OCI-LY7 (cell line): Measurements from ENCODE around the gene RAD51B. TPM values are rescaled to one million over a fixed set of nuclear protein-coding genes. Genes with fewer than 3 reads are reported as not detected.

Experiments
- BruUV-seq: library from RNA; stranded (reverse); fragments of 400-500 nt; replicated peaks from 2 replicates; lab custom pipeline; 2021; lab: Mats Ljungman, UMichigan
- CTCF ChIA-PET: fragments of 300-600 bp; sonication (Branson Sonifier 250); formaldehyde crosslinking; loops from one replicate; lab custom pipeline; 2022; ENCODE audit warnings: antibody characterized with exemption; ENCODE audit not compliant: unreplicated experiment; lab: Charles Lee
- POLR2A ChIA-PET: fragments of 300-600 bp; sonication (Branson Sonifier 250); formaldehyde crosslinking; loops from one replicate; lab custom pipeline; 2022; ENCODE audit warnings: antibody characterized with exemption; lab: Charles Lee
- DNase-seq: peaks from one replicate; pipeline ENCODE4 v3.0.0-alpha.2; 2015; ENCODE audit warnings: low spot score
- H2AFZ ChIP-seq: fragments of 200-600 bp; sonication (generic), shearing (Covaris generic); 2 replicates; pipeline ENCODE4 v1.6.1; 2014; ENCODE audit warnings: mild to moderate bottlenecking, antibody characterized with exemption, low read length, moderate library complexity
- H3K27ac ChIP-seq: fragments of 200-600 bp; sonication (generic); 2 replicates; pipeline ENCODE4 v1.5.1; 2014; ENCODE audit warnings: mixed run types, low read depth, mild to moderate bottlenecking, moderate library complexity, low read length, inconsistent platforms; ENCODE audit not compliant: poor library complexity, severe bottlenecking
- H3K36me3 ChIP-seq: fragments of 200-600 bp; sonication (generic); 2 replicates; pipeline ENCODE4 v1.6.1; 2014; ENCODE audit warnings: mild to moderate bottlenecking, antibody characterized with exemption, low read length, moderate library complexity, mixed read lengths; ENCODE audit not compliant: insufficient read depth
- H3K4me1 ChIP-seq: fragments of 200-600 bp; sonication (generic); 2 replicates; pipeline ENCODE4 v1.5.1; 2014; ENCODE audit warnings: mild to moderate bottlenecking, low read length; ENCODE audit not compliant: insufficient read depth, poor library complexity, severe bottlenecking
- H3K4me2 ChIP-seq: fragments of 200-600 bp; sonication (generic); 2 replicates; pipeline ENCODE4 v1.6.1; 2014; ENCODE audit warnings: mild to moderate bottlenecking, low read length
- H3K4me3 ChIP-seq: fragments of 200-600 bp; sonication (generic); 2 replicates; pipeline ENCODE4 v1.5.1; 2014; ENCODE audit warnings: mild to moderate bottlenecking, low read depth, low read length; ENCODE audit not compliant: poor library complexity, severe bottlenecking
- H3K79me2 ChIP-seq: fragments of 200-600 bp; sonication (generic); 2 replicates; pipeline ENCODE4 v1.6.1; 2016; ENCODE audit warnings: low read depth, mild to moderate bottlenecking, low read length, moderate library complexity, mixed read lengths; ENCODE audit not compliant: insufficient read depth
- H3K9me2 ChIP-seq: fragments of 200-600 bp; sonication (generic); 2 replicates; pipeline ENCODE4 v1.6.1; 2016; ENCODE audit warnings: mild to moderate bottlenecking, low read length, mixed read lengths; ENCODE audit not compliant: insufficient read depth
- H3K9me3 ChIP-seq: fragments of 200-600 bp; sonication (generic); 2 replicates; pipeline ENCODE4 v1.6.1; 2014; ENCODE audit warnings: mild to moderate bottlenecking, mixed run types, low read length, mixed read lengths
- H4K20me1 ChIP-seq: fragments of 200-600 bp; sonication (generic); 2 replicates; pipeline ENCODE4 v1.6.1; 2014; ENCODE audit warnings: mild to moderate bottlenecking, antibody characterized with exemption, low read length, moderate library complexity, mixed read lengths; ENCODE audit not compliant: insufficient read depth
- CTCF ChIP-seq: fragments of 200-600 bp; sonication (generic); conservative IDR thresholded peaks from 2 replicates; pipeline ENCODE4 v1.5.1; 2014; ENCODE audit warnings: mild to moderate bottlenecking, antibody characterized with exemption, low read length, moderate library complexity, mixed read lengths
- EZH2phosphoT487 ChIP-seq: fragments of 200-600 bp; sonication (generic); IDR thresholded peaks from 2 replicates; pipeline ENCODE4 v1.6.1; 2018; ENCODE audit warnings: low read depth, borderline replicate concordance, mild to moderate bottlenecking, mixed run types, antibody characterized with exemption, low read length, moderate library complexity, mixed read lengths
- intact Hi-C: fragments of 100-400 bp; cut with micrococcal nuclease; formaldehyde crosslinking; loops from one replicate; pipeline ENCODE4 v1.10.0; 2022; ENCODE audit not compliant: unreplicated experiment
- total RNA-seq, 2 experiments: library from RNA; depleted of rRNA in 1 of 2; stranded (reverse); fragments of >200 nt in 1 of 2; shearing (Covaris generic) in 1 of 2; gene quantifications; 2 replicates each; pipeline ENCODE4 v1.2.3, GENCODE V29; 2014 to 2022

The RAD51B gene
- total RNA-seq, 2 experiments from 2014 or later, result 41.4 to 89.9 TPM

- POLR2A ChIA-PET, result no interaction called here
- H3K9me2 ChIP-seq, result no peaks in the 10 kb centered on the region
- no peak overlapping the region for H2AFZ ChIP-seq
- intact Hi-C loops, result no loop called here
- no peak overlapping the region for H3K4me3 ChIP-seq
- no peaks in the 10 kb centered on the region for H3K36me3 ChIP-seq
- no peak overlapping the region for H3K27ac ChIP-seq
- CTCF ChIA-PET, result no interaction called here
- no peak for TF ChIP-seq EZH2phosphoT487
- no peak for TF ChIP-seq CTCF
- peak overlapping the region; percentile 80 for H3K4me2 ChIP-seq
- H4K20me1 ChIP-seq, result no peaks in the 10 kb centered on the region
- H3K4me1 ChIP-seq, result peaks cover 67% of the 10 kb centered on the region
- H3K79me2 ChIP-seq, result no peaks in the 10 kb centered on the region
- no TSS peak for BruUV-seq
- H3K9me3 ChIP-seq, result no peaks in the 10 kb centered on the region
- no peak for DNase-seq
Measured at GRCh38 chr14:68681256-68682011, 861.9 kb downstream of the RAD51B start.

- Histone ChIP-seq H3K79me2 (no peaks in the 10 kb centered on the region), H3K4me3 (peak overlapping the region; percentile 57), H3K4me1 (peaks cover 68% of the 10 kb centered on the region), H3K4me2 (peak overlapping the region; percentile 80), H3K36me3 (no peaks in the 10 kb centered on the region), H4K20me1 (no peaks in the 10 kb centered on the region), H3K9me3 (no peaks in the 10 kb centered on the region), H3K27ac (peak overlapping the region; percentile 97), H2AFZ (peak overlapping the region; percentile 38; the same call in 1 of the 2 replicates), H3K9me2 (no peaks in the 10 kb centered on the region)
- POLR2A ChIA-PET, result interaction anchor here (0.6 to 1.7 kb wide), 26 partner anchors 9 to 1029 kb away, joined by 3 to 8 read pairs (median 3); no protein-coding TSS in a partner anchor
- TF ChIP-seq EZH2phosphoT487, result no peak
- no peak for TF ChIP-seq CTCF
- intact Hi-C loops, result no loop called here
- CTCF ChIA-PET, result interaction anchor here (0.6 kb wide), 1 partner anchor 422 kb away, joined by 4 read pairs; no protein-coding TSS in a partner anchor
- DNase-seq, result peak; percentile 89
- no TSS peak for BruUV-seq
Measured at GRCh38 chr14:68682166-68683103, 862.9 kb downstream of the RAD51B start.
